Measurements from ENCODE around the gene DIPK1B.

Gene DIPK1B

DNA sequence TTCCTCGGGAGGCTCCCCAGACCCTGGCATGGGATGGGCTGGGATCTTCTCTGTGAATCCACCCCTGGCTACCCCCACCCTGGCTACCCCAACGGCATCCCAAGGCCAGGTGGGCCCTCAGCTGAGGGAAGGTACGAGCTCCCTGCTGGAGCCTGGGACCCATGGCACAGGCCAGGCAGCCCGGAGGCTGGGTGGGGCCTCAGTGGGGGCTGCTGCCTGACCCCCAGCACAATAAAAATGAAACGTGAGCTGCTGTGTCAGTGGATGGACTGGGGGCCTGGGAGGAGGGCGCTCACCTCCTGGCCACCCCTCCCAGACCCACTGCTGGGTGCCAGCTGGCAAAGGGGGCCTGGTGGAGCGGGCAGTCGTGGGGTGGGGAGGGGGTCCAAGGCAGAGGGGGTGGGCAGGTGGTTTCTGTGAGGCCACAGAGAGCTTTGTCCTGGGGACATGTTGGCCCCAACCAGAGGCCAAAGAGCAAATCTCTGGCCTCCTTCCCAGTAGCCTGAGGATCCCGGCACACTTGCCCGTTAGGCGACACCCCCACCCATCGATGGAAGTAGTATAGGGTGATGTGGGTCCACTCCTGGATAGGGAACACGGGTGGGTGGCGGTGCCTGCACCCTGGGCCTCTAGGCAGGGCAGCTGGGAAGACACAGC is 39.8 kb upstream of the DIPK1B start:
- no peak for DNase-seq (ENCODE audit: extremely low read depth, insufficient read length)
- no peak overlapping the region for H3K4me3 ChIP-seq (replicated peaks; ENCODE audit: low read depth, low read length)
- no peaks in the 10 kb centered on the region; the same call in 1 of the 2 replicates for H3K36me3 ChIP-seq (ENCODE audit: control insufficient read depth, insufficient read depth, low read length)
- TF ChIP-seq, protein P1, sequence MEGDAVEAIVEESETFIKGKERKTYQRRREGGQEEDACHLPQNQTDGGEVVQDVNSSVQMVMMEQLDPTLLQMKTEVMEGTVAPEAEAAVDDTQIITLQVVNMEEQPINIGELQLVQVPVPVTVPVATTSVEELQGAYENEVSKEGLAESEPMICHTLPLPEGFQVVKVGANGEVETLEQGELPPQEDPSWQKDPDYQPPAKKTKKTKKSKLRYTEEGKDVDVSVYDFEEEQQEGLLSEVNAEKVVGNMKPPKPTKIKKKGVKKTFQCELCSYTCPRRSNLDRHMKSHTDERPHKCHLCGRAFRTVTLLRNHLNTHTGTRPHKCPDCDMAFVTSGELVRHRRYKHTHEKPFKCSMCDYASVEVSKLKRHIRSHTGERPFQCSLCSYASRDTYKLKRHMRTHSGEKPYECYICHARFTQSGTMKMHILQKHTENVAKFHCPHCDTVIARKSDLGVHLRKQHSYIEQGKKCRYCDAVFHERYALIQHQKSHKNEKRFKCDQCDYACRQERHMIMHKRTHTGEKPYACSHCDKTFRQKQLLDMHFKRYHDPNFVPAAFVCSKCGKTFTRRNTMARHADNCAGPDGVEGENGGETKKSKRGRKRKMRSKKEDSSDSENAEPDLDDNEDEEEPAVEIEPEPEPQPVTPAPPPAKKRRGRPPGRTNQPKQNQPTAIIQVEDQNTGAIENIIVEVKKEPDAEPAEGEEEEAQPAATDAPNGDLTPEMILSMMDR (IDR thresholded peaks at IDR 0.05; ENCODE audit: insufficient read depth, low read length, poor library complexity, severe bottlenecking): no peak
- no peaks in the 10 kb centered on the region; the same call in 1 of the 2 replicates for H3K27me3 ChIP-seq (replicated peaks; ENCODE audit: control insufficient read depth, insufficient read depth, low read length)

DNA sequence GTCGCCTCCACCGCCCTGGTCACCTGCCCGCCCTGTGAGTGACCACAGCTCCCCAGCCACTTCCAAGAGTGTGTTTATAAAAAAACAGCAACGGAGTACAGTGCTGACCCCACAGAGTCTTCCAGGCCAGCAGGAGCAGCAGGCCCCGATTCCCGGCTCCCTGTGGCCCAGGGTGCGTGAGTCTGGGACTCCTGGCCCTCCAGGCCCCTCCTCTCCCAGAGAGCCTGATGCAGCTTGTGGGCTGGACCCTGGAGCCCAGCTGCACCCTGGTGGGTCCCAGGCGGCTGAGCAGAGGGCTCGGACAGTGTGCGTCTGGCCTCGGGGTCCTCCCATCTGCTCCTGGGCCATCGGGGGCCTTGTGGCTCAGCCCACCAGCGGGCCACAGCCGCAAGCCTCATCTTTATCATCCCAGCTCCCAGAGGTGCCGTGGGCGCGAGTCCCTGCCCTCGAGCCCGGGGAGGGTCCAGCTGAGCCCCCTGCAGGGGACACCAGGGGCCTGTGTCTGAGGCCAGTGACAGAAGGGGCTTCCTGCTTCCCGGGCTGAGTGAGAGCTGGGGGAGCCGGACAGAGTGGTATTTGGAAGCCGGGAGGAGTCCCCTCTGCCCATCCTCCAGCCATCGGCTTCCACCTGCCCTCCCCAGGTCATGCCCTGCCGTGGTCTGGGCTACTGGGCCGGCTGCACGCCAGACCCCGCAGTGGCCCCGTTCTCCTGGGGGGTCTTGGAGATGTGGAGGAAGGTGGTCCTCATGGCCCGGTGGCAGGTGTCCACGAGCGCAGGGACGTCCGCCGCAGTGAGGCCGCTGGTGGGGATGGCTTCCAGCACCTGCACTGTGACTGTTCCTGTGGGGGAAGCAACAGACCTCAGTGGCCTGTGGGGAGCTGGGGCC is 39.0 kb upstream of the DIPK1B start:
- no peak for DNase-seq (ENCODE audit: extremely low read depth, insufficient read length)
- no peaks in the 10 kb centered on the region; the same call in 1 of the 2 replicates for H3K27me3 ChIP-seq (replicated peaks; ENCODE audit: control insufficient read depth, insufficient read depth, low read length)
- TF ChIP-seq, protein P1 (IDR thresholded peaks at IDR 0.05; ENCODE audit: insufficient read depth, low read length, poor library complexity, severe bottlenecking): no peak
- H3K36me3 ChIP-seq (ENCODE audit: control insufficient read depth, insufficient read depth, low read length): no peaks in the 10 kb centered on the region; the same call in 1 of the 2 replicates
- no peak overlapping the region for H3K4me3 ChIP-seq (replicated peaks; ENCODE audit: low read depth, low read length)

DNA sequence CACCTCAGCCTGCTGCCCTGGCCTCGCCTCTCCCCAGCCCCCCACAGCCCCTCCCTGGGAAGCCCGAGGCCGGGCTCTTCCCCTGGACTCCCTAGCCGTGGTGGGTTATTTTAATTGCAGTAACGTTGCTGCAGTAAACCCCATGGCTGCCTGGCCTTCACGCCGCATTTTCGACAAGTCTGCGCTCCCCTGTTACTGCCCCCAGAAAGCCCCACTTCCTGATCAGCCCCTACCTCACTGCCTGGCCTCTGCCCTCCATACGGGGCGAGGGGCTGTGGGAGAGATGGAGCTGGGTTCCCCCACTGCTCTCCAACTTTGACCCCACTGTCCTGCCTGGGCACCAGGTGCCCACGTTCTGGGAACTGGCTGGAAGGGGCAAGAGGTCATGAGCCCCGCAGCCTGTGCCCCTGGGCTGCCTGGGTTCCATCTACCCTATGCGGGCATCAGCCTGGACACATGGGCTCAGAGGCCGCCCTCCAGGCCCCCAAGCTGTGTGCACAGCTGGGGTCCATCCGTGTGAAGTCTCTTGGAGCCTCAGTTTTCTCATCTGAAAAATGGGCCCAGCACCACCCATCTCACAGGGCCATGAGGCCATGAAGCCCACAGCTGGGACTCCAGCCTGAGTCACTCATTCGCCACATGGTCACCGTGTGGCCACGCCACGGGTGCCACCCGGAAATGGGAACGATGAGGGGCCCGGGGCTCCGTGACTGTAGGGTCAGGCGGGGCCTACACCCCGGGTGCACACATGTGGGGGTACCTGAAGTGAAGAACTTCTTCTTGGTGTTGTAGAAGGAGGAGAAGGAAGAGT is 38.2 kb upstream of the DIPK1B start:
- no peak overlapping the region for H3K4me3 ChIP-seq (replicated peaks; ENCODE audit: low read depth, low read length)
- no peaks in the 10 kb centered on the region; the same call in 1 of the 2 replicates for H3K36me3 ChIP-seq (ENCODE audit: control insufficient read depth, insufficient read depth, low read length)
- TF ChIP-seq, protein P1 (IDR thresholded peaks at IDR 0.05; ENCODE audit: insufficient read depth, low read length, poor library complexity, severe bottlenecking): no peak
- H3K27me3 ChIP-seq (replicated peaks; ENCODE audit: control insufficient read depth, insufficient read depth, low read length): no peaks in the 10 kb centered on the region; the same call in 1 of the 2 replicates
- DNase-seq (ENCODE audit: extremely low read depth, insufficient read length): no peak

DNA sequence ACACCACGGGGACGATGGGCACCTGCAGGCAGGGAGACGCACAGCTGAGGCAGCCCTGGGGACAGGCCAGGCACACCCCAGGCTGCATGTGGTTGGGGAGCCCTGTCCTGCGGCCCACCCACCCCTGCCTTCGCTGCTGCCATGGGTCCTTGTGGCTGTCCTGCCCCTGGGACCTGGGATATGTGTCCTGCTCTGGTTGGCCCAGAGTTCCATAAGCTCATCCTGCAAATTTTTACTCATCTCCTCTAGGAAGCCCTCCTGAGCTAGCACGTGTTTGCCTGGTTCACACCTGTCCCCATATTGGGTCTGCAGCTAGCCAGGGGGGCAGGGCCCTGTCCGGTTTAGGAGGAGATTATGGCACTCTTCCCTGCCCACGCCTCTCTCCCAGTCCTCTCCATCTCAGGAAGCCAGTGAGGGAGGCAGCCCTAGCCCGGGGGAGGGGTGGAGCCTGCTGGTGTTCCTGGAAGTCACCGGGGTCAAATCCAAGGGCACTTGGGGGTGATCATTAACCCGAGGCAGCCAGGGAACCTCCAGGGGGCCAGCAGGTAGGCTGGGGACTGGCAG is 37.5 kb upstream of the DIPK1B start:
- no peaks in the 10 kb centered on the region; the same call in 1 of the 2 replicates for H3K36me3 ChIP-seq (ENCODE audit: control insufficient read depth, insufficient read depth, low read length)
- H3K27me3 ChIP-seq (replicated peaks; ENCODE audit: control insufficient read depth, insufficient read depth, low read length): no peaks in the 10 kb centered on the region
- TF ChIP-seq, protein P1 (IDR thresholded peaks at IDR 0.05; ENCODE audit: insufficient read depth, low read length, poor library complexity, severe bottlenecking): no peak
- H3K4me3 ChIP-seq (replicated peaks; ENCODE audit: low read depth, low read length): no peak overlapping the region
- no peak for DNase-seq (ENCODE audit: extremely low read depth, insufficient read length)
